Activated T-helper 1 cell treated with Interleukin-2 at 50 U/mL for 16 hours (primary cell): ENCODE measurements around the gene ZNF283.
"Not testable (repeated sequence)": the region's sequence is repeated elsewhere in the genome, so short reads cannot be mapped to it uniquely, and the experiment has no call there.

ENCODE experiments used
- DNase-seq: peaks from one replicate; pipeline ENCODE4 v3.0.0-alpha.2; 2020; ENCODE audit warnings: low read depth

ZNF283 gene

DNA sequence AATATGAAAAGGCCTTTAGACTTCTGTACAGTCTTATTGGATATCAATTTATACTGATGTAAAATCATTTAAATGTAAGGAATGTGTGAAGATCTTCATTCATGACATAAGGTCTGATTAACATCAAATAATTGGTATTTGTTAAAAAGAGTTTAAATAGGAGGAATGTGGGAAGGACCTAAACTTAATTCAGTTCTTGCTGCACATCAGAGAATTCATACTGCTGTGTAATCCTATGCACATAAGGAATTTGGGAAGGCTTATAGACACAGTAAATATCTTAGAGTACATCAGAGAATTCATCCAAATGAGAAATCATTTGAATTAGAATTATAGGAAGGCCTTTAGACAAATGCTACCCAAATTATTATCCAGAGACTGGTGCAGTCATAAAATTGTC lies 21.7 kb downstream of the ZNF283 start:
- DNase-seq, result no peak

DNA sequence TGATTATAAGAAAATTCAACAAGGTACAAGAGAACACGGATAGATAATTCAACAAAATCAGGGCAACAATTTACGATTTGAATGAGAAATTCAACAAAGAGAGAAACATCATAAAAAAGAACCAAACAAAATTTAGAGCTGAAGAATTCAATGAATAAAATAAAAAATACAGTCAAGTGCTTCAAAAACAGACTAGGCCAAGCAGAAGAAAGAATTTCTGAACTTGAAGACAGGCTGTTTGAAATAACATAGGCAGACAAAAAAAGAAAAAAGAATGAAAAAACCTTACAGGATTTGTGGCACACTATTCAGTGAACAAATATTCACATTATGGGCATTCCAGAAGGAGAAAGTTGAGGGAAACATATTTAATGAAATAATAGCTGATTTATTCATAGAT lies 31.1 kb downstream of the ZNF283 start:
- DNase-seq, result no peak

DNA sequence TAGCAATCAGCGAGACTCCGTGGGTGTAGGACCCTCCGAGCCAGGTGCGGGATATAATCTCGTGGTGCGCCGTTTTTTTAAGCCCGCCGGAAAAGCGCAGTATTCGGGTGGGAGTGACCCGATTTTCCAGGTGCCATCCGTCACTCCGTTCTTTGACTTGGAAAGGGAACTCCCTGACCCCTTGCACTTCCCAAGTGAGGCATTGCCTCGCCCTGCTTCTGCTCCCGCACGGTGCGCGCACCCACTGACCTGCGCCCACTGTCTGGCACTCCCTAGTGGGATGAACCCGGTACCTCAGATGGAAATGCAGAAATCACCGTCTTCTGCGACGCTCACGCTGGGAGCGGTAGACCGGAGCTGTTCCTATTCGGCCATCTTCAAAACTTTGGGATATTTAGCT lies 39.8 kb downstream of the ZNF283 start:
- DNase-seq, result not testable (repeated sequence)

DNA sequence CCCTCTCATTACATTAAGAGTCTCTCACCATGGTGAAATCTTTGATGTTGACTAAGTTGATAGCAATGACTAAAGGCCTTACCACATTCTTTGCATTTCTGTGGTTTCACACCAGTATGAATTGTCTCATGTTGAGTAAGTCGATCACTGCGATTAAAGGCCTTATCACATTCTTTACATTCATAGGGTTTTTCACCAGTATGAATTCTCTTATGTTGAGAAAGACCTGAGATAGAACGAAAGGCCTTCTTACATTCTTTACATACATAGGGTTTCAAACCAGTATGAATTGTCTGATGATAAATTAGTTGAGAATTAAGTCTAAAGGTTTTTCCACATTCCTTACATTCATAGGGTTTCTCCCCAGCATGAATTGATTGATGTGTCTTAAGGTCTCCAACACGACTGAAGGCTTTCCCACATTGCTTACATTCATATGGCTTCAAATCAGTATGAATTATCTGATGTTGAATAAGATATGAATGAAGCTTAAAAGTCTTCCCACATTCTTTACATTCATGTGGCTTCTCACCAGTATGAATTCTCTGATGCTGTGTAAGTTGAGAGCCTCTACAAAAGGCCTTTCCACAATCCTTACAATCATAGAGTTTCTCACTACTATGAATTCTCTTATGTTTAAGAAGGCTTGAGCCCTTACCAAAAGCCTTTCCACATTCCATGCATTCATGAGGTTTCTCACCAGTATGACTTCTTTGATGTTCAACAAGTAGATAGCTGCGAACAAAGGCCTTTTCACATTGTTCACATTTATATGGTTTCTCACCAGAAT lies 45.6 kb downstream of the ZNF283 start:
- no peak for DNase-seq

DNA sequence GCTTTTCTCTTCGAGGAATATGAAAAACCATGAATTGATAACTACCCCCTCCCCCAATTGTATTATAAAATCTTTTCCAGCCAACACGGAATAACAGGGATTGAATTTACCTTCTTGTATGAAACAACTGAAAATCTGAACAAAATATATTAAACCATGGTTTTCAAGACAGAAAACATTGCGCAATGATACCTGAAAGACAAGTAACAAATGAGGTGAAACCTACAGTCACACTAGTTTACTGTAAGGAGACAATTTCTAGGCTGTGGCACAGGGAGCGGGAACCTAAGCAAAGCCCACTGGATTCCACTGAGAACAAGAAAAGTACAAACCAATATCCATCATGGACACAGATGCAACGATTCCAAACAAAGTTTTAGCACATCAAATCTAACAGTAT lies 53.4 kb downstream of the ZNF283 start:
- no peak for DNase-seq

DNA sequence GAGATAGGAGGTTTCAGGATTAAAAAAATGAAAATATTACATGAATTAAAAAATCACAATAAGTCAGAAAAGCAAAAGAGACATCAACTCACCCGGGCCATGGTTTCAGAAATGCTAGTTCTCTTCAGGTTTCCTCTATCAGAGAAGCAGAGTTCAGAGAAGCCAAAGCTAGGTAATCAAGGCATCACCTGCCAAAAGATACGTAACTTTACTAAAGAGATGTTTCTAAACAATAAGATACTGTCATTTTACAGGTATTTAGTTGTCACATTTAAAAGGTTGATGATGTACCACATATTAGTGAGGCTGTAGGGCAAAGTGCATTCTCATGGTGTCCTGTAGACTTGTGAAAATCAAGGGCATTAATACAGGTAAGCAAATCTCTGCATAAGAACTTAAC lies 56.7 kb downstream of the ZNF283 start, which contains the start of gene ZNF404:
ZNF404 (minus strand) TSS at position 101 of the 400 bp plus-strand sequence.
- no peak for DNase-seq

DNA sequence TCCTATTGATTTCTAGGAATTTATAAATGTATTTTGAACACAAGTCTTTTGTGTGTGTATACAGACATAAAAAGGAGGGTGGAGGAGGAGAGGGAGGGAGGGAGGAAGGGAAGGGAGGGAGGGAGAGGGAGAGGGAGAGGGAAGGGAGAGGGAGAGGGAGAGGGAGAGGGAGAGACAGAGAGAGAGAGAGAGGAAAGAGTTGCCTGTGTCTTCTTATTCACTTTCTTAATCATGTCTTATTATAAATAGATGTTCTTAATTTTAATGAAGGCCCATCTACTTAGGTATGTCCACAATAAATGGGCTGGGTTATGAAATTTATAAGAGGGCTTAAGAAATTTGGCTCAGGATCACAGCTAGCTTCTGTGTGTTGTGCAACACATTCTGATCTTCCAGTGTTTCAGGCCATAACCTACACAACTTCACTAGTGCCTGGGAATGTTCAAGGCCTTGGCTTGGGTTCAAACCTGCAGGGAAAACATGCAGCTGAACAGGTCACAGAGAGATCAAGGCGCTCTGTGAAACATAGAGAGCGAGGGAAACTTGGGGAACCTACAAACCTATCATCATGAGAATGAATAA lies 68.7 kb downstream of the ZNF283 start:
- no peak for DNase-seq
